ENCODE results near the gene MSLN.

DNA sequence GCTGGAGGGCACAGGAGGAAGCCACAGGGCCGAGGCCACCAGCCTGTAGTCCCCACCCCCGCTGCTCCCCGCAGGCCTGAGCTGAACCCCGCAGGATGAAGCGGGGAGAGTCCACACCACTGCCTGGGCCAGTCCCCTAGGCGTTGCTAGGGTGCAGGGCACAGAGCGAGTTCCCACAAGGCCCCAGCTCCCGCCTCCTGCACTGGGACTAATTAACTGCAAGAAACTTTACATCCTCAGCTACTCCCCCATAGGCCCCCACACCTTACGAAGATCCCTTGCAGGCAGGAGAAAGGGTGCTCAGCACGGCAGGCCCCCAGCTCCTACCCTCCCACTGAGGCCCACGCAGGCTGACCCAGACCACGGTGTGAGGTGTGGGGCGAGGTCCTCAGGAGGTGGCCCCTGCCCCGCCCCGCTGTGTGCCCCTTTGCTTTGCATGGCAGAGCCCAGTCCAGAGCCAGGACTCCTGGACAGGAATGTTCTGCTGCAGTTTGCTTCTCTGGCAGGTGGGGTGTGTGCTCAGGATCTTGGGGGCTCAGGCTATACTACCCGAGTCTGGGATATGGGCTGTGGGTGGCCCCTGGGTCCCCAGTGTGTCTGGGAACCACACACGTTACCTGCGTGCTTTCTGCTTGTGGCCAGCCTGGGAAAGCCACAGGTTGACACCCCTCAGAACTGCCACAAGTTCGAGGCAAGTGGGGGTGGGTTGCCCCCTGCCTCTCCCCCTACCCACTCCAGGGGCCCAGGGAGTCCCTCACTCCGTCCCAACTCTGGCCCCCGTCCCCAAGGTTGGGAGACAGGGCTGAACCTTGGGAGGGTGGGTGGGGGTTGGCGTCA lies 38.8 kb downstream of the MSLN start:
- TF ChIP-seq, protein P1, sequence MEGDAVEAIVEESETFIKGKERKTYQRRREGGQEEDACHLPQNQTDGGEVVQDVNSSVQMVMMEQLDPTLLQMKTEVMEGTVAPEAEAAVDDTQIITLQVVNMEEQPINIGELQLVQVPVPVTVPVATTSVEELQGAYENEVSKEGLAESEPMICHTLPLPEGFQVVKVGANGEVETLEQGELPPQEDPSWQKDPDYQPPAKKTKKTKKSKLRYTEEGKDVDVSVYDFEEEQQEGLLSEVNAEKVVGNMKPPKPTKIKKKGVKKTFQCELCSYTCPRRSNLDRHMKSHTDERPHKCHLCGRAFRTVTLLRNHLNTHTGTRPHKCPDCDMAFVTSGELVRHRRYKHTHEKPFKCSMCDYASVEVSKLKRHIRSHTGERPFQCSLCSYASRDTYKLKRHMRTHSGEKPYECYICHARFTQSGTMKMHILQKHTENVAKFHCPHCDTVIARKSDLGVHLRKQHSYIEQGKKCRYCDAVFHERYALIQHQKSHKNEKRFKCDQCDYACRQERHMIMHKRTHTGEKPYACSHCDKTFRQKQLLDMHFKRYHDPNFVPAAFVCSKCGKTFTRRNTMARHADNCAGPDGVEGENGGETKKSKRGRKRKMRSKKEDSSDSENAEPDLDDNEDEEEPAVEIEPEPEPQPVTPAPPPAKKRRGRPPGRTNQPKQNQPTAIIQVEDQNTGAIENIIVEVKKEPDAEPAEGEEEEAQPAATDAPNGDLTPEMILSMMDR (conservative IDR thresholded peaks at IDR 0.05; ENCODE audit: low read length) = no peak
- no peak for TF ChIP-seq EZH2phosphoT487 (IDR thresholded peaks at IDR 0.05; ENCODE audit: borderline replicate concordance)

All from Loucy (cell line).